IPS-NIHi7 (cell line): ENCODE measurements around the gene KLHL36.

Source experiments
- DNase-seq: peaks from one replicate; pipeline ENCODE4 v3.0.0; 2012; ENCODE audit warnings: mixed read lengths; ENCODE audit errors: extremely low spot score

Gene KLHL36

GRCh38 chr16:84647828-84648594, at the start of gene KLHL36:
KLHL36 (plus strand) TSS chr16:84648511; CDS start chr16:84650868, 2,357 bp downstream.
- DNase-seq: peak; percentile 93

- DNase-seq: peak; percentile 77
Measured at GRCh38 chr16:84599521-84600202, 48.6 kb upstream of the KLHL36 start.

- no peak for DNase-seq
Measured at GRCh38 chr16:84600343-84601229, 47.7 kb upstream of the KLHL36 start.

GRCh38 chr16:84603140-84603816, 45.0 kb upstream of the KLHL36 start:
- DNase-seq: no peak

- DNase-seq: no peak
Measured at GRCh38 chr16:84603940-84604339, 44.4 kb upstream of the KLHL36 start.

GRCh38 chr16:84604477-84605013, 43.8 kb upstream of the KLHL36 start:
- no peak for DNase-seq

DNA sequence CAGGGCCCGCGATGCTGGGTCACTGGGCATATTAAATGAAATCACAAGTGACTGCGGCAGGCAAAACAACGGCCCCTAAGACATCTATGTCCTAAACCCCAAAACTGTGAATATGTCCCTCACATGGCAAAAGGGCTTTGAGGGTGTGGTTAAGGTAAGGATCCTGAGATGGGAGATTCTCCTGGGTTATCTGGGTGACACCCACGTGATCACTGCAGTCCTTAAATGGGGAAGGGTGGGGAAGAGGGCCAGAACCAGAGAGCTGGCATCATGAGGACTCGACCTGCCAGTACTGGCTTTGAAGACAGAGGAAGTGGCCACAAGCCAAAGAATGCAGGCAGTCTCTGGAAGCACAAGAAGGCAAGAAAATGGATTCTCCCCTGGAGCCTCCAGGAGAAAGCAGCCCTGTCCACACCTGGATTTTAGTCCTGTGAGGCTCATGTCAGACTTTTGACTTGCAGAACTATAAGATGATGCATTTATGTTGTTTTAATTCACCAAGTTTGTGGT, 42.9 kb upstream of the KLHL36 start:
- no peak for DNase-seq

GRCh38 chr16:84606081-84606875, 42.0 kb upstream of the KLHL36 start:
- DNase-seq: no peak

- no peak for DNase-seq
Measured at GRCh38 chr16:84607061-84607460, 41.2 kb upstream of the KLHL36 start.

DNA sequence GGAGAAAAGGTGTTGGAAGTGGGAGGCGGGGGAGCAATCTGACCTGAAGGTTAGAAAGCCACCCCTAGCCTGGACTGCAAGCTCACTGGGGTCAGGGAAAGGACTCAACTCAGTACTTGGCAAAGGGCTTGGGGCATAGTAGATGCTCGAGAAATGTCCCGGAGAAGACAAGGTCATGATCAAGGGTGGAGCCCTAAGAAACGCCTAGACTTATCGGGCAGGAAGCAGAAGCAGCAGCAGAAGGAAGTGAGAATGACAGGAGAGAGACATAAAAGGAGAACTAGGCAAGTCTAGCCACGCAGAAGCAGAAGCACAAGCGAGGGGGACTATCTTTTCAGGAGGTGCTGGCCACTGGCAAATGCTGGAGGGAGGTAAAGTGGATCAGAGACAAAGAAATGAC, 40.6 kb upstream of the KLHL36 start:
- DNase-seq: no peak

- no peak for DNase-seq
Measured at GRCh38 chr16:84608282-84608681, 40.0 kb upstream of the KLHL36 start.

GRCh38 chr16:84609563-84610177, 38.6 kb upstream of the KLHL36 start:
- no peak for DNase-seq

- no peak for DNase-seq
Measured at GRCh38 chr16:84610376-84610775, 37.9 kb upstream of the KLHL36 start.

DNA sequence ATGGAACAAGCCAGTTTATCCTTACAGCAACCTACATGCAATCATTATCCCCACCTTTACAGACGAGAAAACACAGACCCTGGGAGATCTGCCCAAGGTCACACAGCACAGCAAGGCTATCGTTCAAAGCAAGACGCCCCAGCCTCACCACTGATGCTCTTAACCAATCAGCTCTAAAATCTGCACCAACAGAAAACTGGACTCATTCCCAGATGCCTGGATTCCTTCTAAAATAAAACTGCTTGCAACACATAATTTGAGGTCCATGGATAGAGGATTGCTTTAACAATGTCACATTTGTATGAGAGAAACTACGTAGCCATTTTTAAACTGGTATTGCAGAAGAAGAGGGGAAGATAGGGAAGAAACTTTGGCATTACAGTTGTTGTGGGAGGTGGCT, 37.3 kb upstream of the KLHL36 start:
- DNase-seq: no peak

DNA sequence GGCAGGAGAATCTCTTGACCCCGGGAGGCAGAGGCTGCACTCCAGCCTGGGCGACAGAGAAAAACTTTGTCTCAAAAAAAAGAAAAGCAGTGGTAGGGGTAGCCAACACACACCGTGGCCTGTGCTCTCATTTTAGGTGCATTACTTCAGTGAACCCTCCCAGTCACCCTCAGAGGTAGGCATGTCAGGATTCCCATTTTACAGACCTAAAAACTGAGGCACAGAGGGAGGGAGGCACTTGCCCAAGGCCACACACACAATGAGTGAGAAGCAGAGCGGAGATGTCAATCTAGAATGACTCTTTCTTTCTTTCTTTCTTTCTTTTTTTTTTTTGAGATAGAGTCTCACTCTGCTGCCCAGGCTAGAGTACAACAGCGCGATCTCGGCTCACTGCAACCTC, 35.6 kb upstream of the KLHL36 start:
- no peak for DNase-seq

GRCh38 chr16:84613408-84614072, 34.8 kb upstream of the KLHL36 start:
- DNase-seq: no peak

GRCh38 chr16:84614073-84614459, 34.2 kb upstream of the KLHL36 start:
- DNase-seq: no peak

DNA sequence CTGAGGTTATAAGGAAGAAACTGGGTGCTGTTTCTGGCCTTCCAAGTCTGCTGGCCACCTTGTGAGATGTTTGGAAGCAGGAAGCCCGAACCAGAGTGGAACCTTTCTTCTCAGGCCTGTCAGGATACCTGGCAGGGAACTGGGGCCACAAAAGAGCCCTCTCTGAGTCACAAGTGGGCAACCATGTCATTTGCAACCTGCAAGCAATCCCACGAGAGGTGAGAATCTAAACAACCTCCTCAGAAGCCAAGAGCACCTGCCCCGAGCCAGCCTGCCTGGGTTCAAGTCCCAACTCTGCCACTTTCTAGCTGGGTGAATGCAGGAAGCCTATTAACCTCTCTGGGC, 33.7 kb upstream of the KLHL36 start:
- no peak for DNase-seq

DNA sequence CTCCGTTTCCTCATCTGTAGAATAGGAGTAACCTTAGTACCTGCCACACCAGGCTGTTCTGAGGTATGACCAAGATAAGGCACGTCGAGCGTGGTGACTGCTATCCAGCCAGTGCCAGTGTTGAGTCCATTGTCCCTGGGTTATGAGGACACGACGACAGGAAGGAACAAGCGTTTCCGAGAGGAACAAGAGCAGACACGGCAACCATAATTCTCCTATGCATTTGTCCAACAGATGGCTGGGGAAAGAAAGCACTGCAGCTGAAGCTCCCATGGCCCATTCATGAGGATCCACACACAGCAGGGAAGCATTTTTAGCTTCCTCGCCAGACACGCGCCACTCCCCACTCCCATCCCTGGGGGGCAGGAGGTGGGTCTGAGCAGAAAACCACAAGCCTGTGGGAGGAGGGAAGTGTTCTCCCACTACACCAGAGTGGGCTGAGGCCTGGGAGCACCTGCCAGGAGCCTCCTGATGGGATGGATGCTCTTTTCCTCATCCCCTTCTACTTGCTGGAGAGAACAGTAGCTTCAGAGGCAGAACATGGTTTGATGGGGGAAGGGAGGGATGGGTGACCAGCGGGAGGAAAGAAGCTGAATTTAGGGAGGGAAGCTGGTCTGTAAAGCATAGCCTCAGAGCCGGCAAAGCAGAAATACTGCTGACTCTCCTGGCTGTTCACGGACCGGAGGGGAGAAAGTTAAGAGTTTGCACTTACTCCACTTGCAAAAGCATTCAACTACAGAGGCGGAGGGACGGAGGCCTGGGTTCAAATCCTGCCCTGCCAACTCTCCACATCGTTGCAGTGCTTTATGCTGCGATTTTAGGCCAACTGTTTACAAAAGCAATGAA, 33.1 kb upstream of the KLHL36 start:
- DNase-seq: no peak
